ENCODE data around the gene NEU4. TPM values are rescaled to one million over a fixed set of nuclear protein-coding genes. Genes with fewer than 3 reads are reported as not detected.

NEU4 gene
- total and polyA plus RNA-seq, 9 of the 15 experiments (the other 6 are each of a cell fraction or from before 2014, with no cell fraction given) = 0.01 to 0.40 TPM; not detected in 7

DNA sequence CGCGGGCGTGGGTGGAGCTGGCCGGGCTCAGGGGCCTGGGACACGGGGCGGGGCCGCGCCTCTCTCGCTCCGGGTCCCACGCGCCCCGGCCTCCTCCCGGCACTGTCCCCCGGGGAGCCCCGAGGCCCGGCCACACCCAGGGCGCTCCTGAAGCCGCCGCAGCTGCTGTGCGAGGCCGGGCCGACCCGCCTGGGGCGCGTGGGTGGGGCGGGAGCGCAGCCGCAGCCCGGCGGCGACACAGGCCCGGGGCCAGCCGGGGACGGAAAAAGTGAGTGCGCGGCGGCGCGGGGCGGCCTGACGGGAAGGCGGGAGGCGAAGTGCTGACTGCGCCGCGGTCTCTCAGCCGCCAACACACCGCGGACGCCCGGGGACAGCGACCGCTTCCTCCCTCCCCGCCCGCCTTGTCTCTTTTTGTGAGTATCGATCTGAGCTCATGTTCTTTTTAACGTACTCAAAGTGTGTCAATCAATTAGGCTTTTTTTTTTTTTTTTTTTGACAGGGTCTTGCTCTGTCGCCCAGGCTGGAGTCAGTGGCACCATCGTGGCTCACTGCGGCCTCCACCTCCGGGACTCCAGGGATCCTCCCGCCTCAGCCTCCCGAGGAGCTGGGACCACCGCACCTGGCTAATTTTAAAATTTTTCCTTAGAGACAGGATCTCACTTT lies 35.2 kb downstream of the NEU4 start (continued):
- no peak for TF ChIP-seq PHTF2 (CRISPR knock-in tag; IDR thresholded peaks at IDR 0.05)
- TF ChIP-seq ZNF507 (tag; conservative IDR thresholded peaks at IDR 0.05) = no peak
- no peak for TF ChIP-seq RFX7 (CRISPR knock-in tag; IDR thresholded peaks at IDR 0.05)
- TF ChIP-seq NFYB (IDR thresholded peaks at IDR 0.05; ENCODE audit: extremely low read depth, insufficient read length) = no peak
- no peak for TF ChIP-seq NBN (IDR thresholded peaks at IDR 0.05; ENCODE audit: low read depth)
- no peak for TF ChIP-seq CAMTA2 (CRISPR knock-in tag; conservative IDR thresholded peaks at IDR 0.05)
- TF ChIP-seq, protein P1, sequence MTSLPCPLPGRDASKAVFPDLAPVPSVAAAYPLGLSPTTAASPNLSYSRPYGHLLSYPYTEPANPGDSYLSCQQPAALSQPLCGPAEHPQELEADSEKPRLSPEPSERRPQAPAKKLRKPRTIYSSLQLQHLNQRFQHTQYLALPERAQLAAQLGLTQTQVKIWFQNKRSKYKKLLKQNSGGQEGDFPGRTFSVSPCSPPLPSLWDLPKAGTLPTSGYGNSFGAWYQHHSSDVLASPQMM (CRISPR knock-in tag; IDR thresholded peaks at IDR 0.05) = no peak
- TF ChIP-seq BRF1 (IDR thresholded peaks at IDR 0.05; ENCODE audit: borderline replicate concordance, extremely low read depth, insufficient read length) = no peak
- no peak for TF ChIP-seq KAT2B (IDR thresholded peaks at IDR 0.05; ENCODE audit: low read depth, low read length)
- no peak for TF ChIP-seq HNRNPUL1 (IDR thresholded peaks at IDR 0.05; ENCODE audit: low read length)
- TF ChIP-seq WHSC1 (IDR thresholded peaks at IDR 0.05; ENCODE audit: low read length) = no peak
- TF ChIP-seq KLF16 (IDR thresholded peaks at IDR 0.05) = no peak
- TF ChIP-seq RBM22 (IDR thresholded peaks at IDR 0.05; ENCODE audit: low read depth, low read length, poor library complexity, severe bottlenecking) = no peak
- TF ChIP-seq DMBX1 (CRISPR knock-in tag; IDR thresholded peaks at IDR 0.05; ENCODE audit: borderline replicate concordance) = no peak
- TF ChIP-seq HMG20A (CRISPR knock-in tag; conservative IDR thresholded peaks at IDR 0.05) = no peak
- TF ChIP-seq, protein P2, sequence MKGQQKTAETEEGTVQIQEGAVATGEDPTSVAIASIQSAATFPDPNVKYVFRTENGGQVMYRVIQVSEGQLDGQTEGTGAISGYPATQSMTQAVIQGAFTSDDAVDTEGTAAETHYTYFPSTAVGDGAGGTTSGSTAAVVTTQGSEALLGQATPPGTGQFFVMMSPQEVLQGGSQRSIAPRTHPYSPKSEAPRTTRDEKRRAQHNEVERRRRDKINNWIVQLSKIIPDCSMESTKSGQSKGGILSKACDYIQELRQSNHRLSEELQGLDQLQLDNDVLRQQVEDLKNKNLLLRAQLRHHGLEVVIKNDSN (CRISPR knock-in tag; IDR thresholded peaks at IDR 0.05) = no peak
- no peak for TF ChIP-seq MEF2D (tag; conservative IDR thresholded peaks at IDR 0.05; ENCODE audit: low read depth)
- no peak for TF ChIP-seq KDM5B (IDR thresholded peaks at IDR 0.05; ENCODE audit: insufficient replicate concordance, low read depth, low read length)
- TF ChIP-seq ZNF785 (CRISPR knock-in tag; IDR thresholded peaks at IDR 0.05) = no peak
- TF ChIP-seq NFATC3 (IDR thresholded peaks at IDR 0.05) = no peak
- no peak for TF ChIP-seq HDAC8 (tag; IDR thresholded peaks at IDR 0.05)
- no peak for TF ChIP-seq ZNF165 (CRISPR knock-in tag; IDR thresholded peaks at IDR 0.05; ENCODE audit: borderline replicate concordance)
- TF ChIP-seq POLR2H (tag; IDR thresholded peaks at IDR 0.05; ENCODE audit: low read depth) = no peak
- no peak for TF ChIP-seq ZC3H4 (CRISPR knock-in tag; IDR thresholded peaks at IDR 0.05; ENCODE audit: borderline replicate concordance)
- TF ChIP-seq FOXP1 (CRISPR knock-in tag; IDR thresholded peaks at IDR 0.05) = no peak
- no peak for TF ChIP-seq HLTF (IDR thresholded peaks at IDR 0.05)
- no peak for TF ChIP-seq SAP30 (IDR thresholded peaks at IDR 0.05; ENCODE audit: borderline replicate concordance, insufficient read depth, low read depth, low read length, poor library complexity, severe bottlenecking)
- no peak for TF ChIP-seq SETDB1 (IDR thresholded peaks at IDR 0.05; ENCODE audit: low read length)
- TF ChIP-seq ZNF3 (CRISPR knock-in tag; IDR thresholded peaks at IDR 0.05) = no peak
- TF ChIP-seq TGIF2 (CRISPR knock-in tag; IDR thresholded peaks at IDR 0.05) = no peak
- no peak for TF ChIP-seq KHSRP (IDR thresholded peaks at IDR 0.05)
- TF ChIP-seq CHD2 (IDR thresholded peaks at IDR 0.05; ENCODE audit: low read depth, low read length) = no peak
- TF ChIP-seq ILK (tag; IDR thresholded peaks at IDR 0.05; ENCODE audit: borderline replicate concordance, low read depth) = no peak

Data from K562 (cell line).